GM18520 (cell line): ENCODE data around the gene MACROD1.

ENCODE experiments used
- ATAC-seq: cut with Tn5 transposase; IDR thresholded peaks from one replicate; pipeline ENCODE4 v1.9.1; 2021; ENCODE audit not compliant: unreplicated experiment

The MACROD1 gene

DNA sequence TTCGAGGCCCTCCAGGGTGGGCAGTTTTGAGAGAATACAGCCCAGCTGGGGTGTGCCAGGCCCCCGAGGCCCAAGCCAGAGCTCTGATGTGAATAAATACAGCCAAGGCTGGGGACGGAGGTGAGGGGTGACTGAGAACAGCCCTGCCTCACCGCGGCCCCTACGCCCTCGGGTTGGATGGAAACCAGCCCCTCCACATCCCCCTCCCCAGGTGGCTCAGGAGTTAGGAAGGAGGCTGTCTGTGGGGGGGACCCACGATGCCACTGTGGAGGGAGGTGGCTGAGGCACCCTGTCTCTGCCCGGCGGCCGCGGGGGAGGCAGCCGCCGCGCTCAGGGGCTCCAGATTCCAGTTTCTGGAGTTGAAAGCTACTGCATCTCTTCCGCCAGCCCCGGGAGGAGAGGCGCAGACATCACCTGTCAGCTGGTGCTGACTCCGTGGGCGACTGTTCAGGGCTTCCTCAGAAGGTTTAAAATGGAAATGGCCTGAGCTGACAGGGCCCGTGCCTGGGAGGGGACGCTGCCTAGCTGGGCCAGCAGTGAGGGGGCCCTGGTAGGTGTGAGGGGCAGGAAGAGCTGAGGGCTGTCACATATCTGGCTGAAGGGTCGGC lies 128.8 kb downstream of the MACROD1 start:
- ATAC-seq = no peak

DNA sequence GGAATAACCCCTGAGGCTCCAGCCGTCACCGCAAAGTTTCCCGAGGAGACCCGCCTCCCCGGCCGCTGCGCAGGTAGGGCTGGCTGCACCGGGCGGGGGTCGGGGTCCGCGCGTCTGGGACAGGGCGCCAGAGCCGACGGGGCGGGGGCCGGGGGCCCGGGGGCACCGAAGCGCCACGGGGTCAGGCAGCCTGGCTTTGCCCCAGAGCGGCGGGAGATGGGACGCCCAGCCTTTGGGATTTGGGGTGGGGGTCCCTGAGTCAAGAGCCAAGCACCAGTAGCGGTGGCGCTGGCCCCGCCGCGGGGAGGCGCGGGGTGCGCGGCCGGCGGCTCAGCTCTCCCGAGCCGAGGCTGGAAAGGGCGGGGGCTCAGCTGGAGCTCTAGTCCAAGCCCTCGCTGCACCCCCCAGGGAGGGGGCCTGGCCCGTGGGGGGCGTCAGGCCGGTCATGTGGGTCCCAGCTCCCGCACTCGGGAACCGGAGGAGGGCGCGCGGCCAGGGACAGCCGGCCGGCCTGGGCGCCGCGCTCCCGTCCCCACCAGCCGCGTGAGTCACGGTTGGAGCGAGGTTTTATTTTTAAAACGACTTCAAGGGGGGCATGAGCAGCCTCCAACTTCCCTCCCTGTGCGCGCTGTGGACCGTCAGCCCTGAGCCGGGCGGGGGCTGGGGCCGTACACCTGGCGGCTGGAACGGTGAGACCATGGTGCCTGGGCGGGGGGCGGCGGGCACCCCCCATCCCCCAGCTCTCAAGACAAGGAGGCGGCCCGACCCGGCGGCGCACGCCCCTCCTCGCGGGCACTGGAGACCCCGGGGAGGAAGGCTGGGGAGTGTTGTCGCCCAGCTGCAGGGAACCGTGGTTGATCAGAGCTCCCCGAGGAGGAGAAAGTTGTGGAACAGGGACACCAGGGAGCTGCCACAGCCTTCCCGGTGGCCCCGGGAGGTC lies 129.6 kb downstream of the MACROD1 start:
- ATAC-seq = no peak

DNA sequence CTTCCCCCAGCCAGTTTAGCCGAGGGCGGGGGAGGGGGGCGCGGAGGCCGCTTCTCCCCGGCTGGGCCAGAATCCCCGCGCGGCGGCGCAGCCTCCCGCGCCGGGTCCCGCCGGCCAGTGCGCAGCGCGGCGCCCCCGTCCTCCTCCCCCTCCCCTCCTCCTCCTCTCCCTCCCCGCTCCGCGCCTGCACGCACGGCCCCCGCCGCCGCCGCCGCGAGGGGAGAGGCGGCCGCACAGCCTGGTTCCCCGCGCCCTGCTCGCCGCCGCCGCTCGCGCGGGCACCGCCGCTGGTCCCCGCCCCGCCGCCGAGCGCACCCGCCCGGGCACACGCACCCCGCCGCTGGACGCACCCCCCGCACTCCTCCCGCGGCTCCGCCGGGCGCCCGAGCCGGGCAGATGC lies 130.3 kb downstream of the MACROD1 start, which contains the start of gene FLRT1:
FLRT1 (plus strand) TSS at position 356 of the 400 bp plus-strand sequence. CDS start 80,337 bp downstream, outside the sequence.
- ATAC-seq = no peak

DNA sequence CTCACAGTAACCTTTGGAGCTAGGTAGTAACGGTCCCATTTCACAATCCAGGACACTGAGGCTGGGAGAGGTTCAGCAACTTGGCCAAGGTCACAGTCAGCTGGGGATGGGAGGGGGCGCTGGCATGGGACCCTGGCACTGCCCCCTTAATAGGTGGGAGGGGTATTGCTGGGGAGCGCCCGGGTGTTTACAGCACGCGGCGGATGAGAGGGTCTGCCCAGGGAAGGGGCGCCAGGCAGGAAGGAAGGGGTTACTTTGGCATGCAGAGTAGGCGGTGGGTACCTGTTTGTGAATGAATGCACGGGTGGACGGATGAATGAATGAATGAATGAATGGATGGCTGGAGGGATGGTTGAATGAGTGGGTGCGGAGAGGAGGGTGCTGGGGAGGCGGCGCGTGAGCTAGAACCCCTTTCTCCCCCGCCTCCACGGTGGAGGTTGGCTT lies 130.8 kb downstream of the MACROD1 start:
- no peak for ATAC-seq

DNA sequence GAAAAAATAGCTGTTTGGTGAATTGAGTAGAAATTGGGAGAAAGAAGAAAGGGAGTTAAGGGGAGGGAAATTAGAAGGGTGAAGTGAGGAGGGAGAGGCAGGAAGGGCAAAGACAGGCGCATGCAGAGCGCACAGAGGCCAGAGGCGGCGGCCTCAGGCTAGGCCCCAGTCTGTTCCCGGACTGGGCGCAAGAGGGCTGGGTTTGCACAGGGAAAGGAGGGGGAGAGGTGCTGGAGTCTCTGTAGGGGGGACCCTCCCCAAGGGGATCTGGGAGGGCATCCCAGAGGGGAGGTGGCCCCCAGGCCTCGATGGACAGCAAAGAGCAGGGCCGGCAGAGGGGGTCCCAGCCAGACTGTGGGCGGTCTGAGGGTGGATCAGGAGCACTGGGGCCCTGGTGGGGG lies 131.5 kb downstream of the MACROD1 start:
- no peak for ATAC-seq

DNA sequence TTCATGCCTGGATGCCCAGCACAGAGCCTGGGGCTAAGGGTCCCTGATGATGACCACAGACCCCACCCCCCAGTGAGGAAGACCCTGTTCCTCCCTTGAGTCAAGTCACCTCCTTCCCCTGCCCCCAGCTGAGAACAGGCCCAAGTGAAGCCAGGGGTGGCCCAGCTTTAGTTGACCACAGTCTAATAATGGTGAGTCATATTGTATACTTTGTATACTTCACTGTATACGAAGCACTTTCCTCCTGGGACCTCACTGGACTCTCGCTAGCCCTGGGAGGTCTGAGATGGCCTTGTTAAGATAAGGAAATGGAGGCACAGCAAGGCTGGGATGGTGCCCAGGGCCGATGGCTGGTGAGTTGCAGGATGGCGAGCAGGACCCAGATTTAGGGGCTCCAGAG lies 133.9 kb downstream of the MACROD1 start:
- ATAC-seq = no peak

DNA sequence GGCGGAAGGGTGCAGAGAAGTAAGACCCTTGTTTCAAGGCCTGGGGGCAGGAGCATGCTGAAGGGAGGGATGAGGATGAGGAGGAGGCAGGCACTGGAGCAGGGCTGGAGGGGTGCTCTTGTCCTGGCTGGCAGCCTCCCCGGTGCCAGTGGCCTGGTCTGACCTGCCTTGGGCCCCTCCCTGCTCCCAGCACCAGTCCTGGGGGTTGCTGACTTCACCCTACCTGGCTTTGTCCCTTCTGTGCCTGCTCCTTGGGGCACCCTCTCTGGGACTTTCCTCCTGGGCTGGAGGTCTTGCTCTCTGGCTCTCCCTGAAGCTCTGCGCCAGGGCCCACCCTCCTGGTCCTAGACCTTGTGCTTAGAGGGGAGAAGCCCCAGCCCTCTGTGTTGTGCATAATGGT lies 134.9 kb downstream of the MACROD1 start:
- ATAC-seq = no peak

DNA sequence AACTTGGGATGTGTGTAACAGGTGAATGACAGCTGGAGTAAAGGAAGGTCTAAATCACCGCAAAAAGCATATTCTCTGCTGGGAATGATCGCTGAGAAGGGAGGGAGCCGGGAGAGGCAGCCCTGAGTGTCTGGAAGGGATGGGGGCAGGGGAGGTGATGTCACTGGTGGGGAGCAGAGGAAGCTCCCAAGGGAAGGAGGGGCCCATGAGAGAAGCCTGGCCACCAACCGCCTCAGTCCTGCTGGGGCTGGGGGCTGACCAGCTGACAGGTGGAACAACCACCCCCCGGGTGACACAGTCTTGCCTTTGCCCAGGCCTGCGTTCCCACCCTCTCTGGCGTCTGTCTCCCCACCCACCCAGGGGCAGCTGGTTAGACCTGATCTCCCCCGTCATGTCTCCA lies 136.1 kb downstream of the MACROD1 start:
- ATAC-seq = no peak

DNA sequence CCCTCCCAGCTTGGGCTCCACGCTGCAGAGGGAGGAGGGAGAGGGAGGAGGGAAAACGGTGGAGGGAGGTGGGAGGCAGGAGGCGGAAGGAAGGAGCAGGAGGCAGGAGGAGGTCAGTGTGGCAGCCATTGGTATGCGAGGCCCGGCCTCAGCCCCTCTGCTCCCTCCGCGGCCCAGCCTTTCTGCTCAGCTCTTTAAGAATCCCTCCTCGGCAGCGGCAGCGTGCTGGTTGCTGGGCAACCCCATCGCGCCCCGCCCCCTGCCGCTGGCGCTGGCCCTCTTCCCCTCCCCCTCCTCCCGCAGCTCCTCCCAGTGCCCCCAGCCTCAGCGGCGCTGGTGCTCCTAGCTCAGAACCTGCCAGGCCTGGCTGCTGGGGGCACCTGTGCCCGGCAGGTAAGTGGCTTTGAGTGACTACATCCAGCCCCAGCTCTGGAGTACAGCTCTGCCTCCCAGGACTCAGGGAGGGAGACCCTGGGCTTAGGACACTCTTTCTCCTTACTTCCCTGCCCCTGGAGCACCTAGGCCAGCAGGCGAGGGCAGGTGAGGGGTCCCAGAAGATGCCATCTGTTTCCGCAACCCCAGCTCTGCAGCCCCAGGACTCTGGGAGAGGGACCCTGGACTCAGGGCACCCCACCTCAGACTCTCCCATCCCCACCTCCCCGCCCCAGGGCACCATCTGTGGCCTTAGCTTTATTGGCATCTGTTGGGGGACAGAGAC lies 137.4 kb downstream of the MACROD1 start:
- ATAC-seq = no peak

DNA sequence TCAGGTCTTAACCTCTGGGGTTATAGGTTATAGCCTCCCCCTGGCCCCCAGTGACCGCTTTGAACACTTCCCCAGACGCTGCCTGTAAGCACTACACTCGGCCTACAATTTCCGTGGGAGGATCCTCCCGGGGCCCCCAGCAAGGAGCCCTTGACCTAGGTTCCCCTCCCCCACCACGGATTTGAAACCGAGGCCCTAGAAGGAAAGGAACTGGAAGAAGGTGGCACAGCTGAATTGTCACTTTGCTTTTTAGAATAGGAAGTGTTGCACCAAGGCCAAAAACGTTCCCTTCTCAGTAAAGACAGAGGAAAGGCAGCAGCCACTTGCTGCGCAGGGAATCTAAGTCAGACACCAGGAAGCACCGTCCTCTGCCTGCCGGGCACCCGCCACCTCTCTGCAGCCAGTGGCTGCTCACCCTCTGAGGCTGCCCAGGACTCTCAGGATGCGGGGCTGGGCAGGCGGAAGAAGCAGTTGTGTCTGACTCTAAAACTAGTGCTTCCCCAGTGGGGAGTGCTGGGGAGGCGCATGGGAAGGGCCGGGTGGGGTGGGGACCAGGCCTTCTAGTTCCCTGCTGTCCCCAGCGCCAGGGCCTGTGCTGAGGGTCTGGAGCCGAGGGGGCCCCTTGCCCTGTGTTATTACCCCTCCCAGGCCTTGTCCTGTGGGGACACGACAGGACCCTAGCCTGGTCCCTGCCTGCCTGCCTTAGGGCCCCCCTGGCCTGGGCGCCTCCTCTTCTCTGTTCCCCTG lies 138.1 kb downstream of the MACROD1 start:
- no peak for ATAC-seq

DNA sequence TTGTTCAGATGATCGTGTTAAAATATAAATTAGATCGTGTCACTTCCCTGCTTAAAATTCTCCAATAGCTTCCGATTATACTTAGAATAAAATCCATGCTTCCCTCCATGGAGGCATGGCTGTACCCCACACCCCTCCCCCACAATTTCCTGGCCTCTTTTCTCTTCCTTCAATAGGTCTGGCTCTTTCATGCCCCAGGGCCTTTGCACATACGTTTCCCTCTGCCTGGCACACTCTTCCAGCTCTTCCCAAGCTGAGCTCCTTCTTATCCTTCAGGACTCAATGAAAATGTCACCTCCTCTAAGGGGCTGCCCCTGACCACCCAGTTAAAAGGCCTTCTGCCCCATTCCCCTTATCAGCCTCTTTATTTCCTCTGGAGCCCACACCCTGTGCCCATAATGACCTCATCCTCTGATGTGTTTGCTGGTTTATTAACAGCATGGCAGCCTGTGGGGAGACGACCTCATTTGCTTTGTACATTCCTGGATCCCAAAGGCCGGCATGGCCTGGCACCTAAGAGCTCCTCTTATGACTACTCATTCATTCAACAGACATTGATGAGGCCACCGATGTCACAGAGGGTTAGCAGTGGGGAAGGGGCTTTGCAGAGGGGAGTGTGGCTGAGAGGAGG lies 139.2 kb downstream of the MACROD1 start:
- ATAC-seq = no peak

DNA sequence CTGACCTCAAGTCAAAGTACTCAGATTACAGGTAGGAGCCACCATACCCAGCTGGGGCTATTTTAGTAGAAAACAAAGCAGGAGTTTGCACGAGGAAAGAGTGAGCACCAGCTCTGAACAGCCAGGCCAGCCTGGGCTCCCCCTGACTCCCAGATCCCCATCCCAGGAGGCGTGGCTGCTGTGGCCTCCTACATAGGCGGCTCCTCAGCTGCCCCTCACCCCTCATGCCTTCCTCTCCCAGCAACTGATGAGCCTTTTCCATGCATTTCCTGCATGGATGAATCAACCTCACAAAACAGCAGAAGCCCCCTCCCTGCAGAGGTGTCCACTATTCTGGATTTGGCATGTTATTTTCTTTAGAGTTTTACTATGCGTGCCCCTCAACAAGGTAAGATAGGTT lies 140.7 kb downstream of the MACROD1 start:
- no peak for ATAC-seq

DNA sequence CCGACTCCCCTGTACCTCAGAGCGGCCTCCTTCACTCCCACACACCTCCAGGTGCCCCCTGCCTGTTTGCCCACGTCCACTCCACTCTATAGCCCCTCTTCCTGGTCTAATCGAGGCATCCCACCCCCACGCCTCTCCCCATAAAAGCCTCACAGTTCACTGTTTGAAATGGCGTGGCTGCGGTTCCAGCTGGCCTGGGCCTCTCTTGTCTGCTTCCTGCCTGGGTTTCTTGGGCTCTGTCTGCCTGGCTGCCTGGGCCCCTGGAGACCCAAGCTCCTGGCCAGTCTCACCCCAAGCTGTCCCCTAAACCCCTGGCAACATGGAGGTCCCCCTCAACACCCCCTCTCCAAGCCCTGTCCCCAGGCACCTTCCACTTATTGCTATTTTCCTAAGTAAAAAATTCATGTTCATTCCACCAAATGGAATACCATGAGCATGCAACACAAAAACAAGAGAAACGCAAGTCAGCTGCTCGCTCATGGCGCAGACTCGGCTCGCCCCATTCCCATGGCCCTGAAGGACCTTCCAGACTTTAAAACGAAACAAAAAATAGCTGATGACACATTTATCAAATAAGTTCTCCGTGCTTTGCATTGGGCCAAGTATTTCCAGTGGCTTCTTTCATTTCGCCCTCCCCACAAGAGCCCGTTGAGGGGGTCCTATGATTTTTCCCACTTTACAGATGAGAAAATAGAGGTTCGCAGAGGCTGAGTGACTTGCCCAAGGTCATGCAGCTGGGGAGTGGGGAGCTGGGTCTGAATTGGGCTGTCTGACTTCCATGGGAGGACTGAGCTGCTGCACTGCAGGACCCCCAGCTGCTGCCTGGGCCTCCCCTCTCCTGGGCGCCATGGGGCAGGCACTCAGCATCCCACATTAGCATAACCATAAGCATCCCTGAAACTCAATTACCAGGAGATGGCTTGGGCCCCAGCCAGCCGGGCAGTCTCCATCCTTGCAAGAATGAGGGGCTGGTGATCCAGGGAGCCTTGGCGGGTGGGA lies 141.9 kb downstream of the MACROD1 start:
- no peak for ATAC-seq

DNA sequence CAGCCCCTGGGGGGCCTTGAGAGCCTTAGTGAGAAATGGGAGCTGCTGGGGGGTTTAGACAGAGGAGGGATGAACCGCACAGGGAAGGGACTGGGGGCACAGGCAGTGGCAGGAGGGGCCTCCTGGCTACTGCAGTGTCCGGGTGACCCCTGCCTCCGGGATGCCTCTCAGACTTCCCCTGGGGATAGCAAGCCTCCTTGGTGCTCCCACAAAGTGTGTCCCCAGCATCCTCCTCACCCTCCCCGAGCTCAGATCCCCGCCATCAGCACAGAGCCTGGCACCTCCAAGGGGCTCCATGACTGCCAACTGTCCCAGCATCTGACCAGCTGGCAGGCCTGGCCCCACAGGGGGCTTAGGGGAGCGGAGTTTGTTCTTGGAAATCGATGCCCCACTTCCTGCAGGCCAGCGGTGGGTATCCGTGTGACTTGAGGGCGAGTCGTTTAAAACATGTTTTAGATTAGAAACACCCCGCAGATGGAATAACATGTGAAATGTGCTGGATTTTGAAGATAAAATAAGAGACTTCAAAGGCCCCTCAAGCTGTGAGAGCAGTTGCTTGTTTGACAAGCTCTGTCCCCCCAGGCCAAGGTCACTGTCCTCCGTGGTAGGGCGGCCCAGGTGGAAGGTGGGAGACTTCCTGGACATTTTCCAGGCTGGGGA lies 143.7 kb downstream of the MACROD1 start:
- no peak for ATAC-seq

DNA sequence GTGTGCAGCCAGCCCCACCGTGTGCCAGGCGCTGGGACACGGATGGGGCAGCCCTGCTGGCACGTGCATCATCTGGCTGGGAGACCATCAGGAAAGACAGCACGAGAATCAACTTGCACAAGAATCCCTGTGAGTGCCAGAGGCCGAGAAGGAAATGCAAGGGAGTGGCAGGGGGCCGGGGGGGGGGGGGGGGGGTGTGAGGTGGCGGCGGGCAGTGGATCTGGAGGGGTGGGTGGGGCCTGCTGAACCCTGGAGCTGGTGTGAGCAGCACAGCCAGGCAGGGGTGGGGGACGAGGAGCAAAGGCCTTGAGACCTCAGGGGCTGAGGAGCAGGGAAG lies 144.2 kb downstream of the MACROD1 start:
- ATAC-seq = no peak

DNA sequence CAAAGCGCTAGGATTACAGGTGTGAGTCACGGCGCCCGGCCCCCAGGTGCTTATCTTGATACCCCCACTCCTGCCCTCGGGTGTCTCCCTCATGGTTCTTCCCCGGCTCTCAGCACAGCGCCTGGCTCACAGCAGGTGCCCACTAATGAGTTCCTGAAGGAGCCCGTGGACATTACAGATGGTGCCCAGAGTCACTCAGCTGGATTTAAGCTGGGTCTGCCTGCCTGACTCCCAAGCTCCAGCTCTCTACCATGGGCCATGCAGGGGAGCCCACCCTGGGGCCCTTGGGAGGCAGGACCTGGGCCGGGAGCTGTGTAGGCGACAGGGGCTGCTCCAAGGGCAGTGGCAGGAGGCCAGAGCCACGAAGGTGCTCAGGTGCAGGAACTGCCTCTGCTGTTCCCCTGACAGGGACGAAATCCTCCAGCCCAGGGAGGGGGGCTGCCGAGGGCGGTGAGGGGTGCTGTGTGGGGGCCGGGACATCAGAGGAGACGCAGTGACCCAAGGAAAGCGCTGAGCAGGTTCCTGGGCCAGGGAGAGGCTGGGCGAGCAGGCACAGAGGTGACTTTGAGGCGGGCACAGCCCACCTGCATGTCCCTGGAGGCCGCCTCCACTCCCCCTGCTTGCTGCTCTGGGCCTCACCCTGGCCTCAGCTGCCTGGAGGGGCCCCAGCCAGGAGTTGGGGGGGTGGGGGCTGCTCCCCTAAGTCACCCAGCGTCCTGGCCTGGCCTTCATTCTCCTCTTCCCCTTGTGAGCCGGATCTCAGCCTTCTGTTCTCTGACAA lies 144.7 kb downstream of the MACROD1 start:
- no peak for ATAC-seq

DNA sequence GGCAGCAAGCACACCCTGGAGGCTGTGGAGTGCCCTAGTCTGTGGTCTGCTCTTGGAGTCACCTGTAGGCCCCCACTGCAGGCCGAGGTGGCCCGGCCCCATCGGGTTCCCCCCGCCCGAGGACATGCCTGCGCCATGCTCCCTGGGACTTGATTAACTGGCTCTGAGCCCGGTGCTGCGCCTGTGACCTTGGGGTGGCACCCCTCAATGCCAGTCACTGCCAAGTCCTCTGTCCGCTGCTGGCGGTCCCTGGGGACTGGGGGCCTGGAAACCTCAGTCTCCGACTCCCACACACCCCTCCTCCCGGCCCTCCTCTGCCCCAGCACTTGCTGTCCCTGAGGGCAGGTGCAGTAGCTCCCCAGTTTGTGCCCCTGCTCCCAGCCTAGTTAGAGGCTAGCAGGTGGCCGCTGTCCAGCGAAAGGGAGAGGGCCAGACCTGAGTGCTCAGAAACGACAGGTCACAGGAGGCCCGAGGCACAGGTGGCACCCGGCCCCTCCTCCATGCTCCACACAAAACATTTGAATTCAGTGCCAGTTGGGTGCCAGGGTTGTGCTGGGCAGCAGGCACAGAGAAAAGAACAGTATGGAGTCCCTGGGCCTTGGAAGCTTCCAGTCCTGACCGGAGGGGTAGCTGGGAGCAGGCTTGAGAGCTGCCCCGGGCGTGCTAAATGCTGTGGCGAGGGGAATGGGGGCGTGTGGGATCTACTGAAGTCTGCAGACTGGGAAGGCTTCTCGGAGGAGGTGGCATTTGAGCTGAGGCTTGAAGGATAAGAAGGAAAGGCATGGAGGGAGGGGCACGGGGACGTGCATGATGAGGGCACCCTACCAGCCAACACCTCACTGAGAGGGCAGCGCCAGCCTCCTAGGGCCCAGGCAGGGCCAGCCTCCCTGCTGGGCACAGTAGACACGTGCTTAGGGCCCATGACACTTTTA lies 146.5 kb downstream of the MACROD1 start:
- no peak for ATAC-seq
